ENCODE measurements around the gene ARHGAP27. TPM values are rescaled to one million over a fixed set of nuclear protein-coding genes. Genes with fewer than 3 reads are reported as not detected.
"Not testable (repeated sequence)": the region's sequence is repeated elsewhere in the genome, so short reads cannot be mapped to it uniquely, and the experiment has no call there.

Gene ARHGAP27
- total RNA-seq, 2 donors from 2014 or later = 146 to 165 TPM

GRCh38 chr17:45347444-45347843 is 85.2 kb downstream of the ARHGAP27 start:
- intact Hi-C loops (cut with DNase I, micrococcal nuclease) = no loop called here
- no peak for DNase-seq
- no peak for ATAC-seq

- intact Hi-C loops (cut with DNase I, micrococcal nuclease) = no loop called here
- ATAC-seq (no peak), DNase-seq (no peak)
These were observed 86.3 kb downstream of the ARHGAP27 start for GRCh38 chr17:45346216-45347015.

- intact Hi-C loops (cut with DNase I, micrococcal nuclease) = no loop called here
- DNase-seq (no peak), ATAC-seq (peak; percentile 23)
These were observed 87.0 kb downstream of the ARHGAP27 start for GRCh38 chr17:45345554-45346215.

GRCh38 chr17:45345246-45345553 is 87.5 kb downstream of the ARHGAP27 start:
- intact Hi-C loops (cut with DNase I, micrococcal nuclease) = no loop called here
- ATAC-seq (no peak), DNase-seq (no peak)

DNA sequence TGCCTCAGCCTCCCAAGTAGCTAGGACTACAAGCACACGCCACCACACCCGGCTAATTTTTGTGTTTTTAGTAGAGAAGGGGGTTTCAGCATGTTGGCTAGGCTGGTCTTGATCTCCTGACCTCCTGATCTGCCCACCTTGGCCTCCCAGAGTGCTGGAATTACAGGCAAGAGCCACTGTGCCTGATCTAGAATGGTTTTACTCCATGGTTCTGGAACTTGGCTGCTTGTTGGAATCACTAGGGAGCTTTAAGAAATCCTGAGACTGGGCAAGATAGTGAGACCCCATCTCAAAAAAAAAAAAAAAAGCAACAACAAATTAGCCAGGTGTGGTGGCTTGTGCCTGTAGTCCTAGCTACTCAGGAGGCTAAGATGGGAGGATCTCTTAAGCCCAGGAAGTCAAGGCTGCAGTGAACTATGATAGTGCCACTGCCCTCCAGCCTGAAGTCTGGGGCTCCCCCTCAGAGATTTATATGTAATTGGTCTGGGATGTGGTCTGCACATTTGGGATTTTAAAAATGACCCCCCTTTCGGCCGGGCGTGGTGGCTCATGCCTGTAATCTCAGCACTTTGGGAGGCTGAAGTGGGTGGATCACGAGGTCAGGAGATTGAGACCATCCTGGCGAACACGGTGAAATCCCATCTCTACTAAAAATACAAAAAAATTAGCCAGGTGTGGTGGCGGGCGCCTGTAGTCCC is 88.6 kb downstream of the ARHGAP27 start:
- intact Hi-C loops (cut with DNase I, micrococcal nuclease); DNase-seq; ATAC-seq: not testable (repeated sequence)

Other genes with a start within 250 kb of the ARHGAP27 start
- 10 to 100 TPM in 1 of 2 donors, 1 to 10 TPM in 1; 5.4 to 12.2 TPM for gene FMNL1, start 211.0 kb downstream of the ARHGAP27 start, total RNA-seq
- not detected for gene SPATA32, start 170.8 kb downstream of the ARHGAP27 start, total RNA-seq
- 10 to 100 TPM; 13.0 to 13.3 TPM for gene MAP3K14, start 115.8 kb downstream of the ARHGAP27 start, total RNA-seq
- gene PLEKHM1, start 57.9 kb upstream of the ARHGAP27 start, total RNA-seq = 10 to 100 TPM; 56.9 to 73.7 TPM

Measured in left colon (tissue), 2 donors.